Choroid plexus epithelial cell (primary cell): Measurements from ENCODE around the gene TANC2.

Experiments
- DNase-seq: peaks from one replicate; pipeline ENCODE4 v3.0.0-alpha.2; 2010; ENCODE audit warnings: low read depth
- H3K4me3 ChIP-seq: 2 replicates; pipeline ENCODE4 v1.5.1; 2011; ENCODE audit warnings: low read depth, mild to moderate bottlenecking, control low read depth, low read length, moderate library complexity
- TF ChIP-seq, protein P1 (sequence below): conservative IDR thresholded peaks from 2 replicates; pipeline ENCODE4 v1.5.1; 2011; ENCODE audit warnings: low read depth, mild to moderate bottlenecking, control low read depth, inconsistent platforms, low read length, moderate library complexity

TANC2 gene

DNA sequence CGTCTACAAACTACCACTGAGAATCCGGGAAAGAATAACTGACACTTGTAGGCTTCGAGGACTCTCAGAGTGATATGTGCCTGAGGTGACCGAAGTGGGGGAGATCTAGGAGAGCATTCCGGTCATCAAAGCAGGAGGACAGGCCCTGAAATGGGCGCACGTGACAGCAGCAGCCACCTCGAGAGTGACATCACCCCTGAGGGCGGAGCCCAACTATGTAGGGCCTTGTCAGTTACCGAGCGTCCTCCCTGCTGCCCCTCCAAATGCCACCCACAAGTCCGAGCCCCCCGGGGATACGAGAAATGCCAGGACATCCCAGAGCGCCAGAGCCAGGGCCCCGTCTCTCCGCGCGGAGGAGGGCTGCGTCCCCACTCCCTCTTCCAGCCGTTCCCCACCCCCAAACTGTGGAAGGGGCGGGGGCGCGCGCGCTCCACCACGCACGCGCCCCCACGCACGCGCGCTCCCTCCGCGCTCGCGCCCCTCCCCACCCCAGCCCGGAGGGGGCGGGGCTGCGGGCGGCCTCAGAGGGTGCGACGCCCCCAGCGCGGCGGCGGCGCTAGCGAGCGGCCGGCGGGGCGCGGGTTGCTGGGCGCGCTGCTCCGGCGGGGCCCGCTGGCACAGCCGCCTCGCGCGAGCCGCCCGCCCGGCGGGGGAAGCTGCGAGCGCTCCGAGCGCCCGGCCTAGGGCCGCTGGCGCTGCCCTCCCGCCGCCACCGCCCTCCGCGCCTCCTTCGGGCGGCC lies at the start of gene TANC2:
Gene TANC2 (plus strand): TSS at position 550 of the 740 bp plus-strand sequence. CDS start 43,325 bp downstream, outside the sequence.
- DNase-seq, result peak; percentile 86
- peak within 1 kb of the TSS; percentile 87 for H3K4me3 ChIP-seq
- TF ChIP-seq, protein P1, sequence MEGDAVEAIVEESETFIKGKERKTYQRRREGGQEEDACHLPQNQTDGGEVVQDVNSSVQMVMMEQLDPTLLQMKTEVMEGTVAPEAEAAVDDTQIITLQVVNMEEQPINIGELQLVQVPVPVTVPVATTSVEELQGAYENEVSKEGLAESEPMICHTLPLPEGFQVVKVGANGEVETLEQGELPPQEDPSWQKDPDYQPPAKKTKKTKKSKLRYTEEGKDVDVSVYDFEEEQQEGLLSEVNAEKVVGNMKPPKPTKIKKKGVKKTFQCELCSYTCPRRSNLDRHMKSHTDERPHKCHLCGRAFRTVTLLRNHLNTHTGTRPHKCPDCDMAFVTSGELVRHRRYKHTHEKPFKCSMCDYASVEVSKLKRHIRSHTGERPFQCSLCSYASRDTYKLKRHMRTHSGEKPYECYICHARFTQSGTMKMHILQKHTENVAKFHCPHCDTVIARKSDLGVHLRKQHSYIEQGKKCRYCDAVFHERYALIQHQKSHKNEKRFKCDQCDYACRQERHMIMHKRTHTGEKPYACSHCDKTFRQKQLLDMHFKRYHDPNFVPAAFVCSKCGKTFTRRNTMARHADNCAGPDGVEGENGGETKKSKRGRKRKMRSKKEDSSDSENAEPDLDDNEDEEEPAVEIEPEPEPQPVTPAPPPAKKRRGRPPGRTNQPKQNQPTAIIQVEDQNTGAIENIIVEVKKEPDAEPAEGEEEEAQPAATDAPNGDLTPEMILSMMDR, result no peak

DNA sequence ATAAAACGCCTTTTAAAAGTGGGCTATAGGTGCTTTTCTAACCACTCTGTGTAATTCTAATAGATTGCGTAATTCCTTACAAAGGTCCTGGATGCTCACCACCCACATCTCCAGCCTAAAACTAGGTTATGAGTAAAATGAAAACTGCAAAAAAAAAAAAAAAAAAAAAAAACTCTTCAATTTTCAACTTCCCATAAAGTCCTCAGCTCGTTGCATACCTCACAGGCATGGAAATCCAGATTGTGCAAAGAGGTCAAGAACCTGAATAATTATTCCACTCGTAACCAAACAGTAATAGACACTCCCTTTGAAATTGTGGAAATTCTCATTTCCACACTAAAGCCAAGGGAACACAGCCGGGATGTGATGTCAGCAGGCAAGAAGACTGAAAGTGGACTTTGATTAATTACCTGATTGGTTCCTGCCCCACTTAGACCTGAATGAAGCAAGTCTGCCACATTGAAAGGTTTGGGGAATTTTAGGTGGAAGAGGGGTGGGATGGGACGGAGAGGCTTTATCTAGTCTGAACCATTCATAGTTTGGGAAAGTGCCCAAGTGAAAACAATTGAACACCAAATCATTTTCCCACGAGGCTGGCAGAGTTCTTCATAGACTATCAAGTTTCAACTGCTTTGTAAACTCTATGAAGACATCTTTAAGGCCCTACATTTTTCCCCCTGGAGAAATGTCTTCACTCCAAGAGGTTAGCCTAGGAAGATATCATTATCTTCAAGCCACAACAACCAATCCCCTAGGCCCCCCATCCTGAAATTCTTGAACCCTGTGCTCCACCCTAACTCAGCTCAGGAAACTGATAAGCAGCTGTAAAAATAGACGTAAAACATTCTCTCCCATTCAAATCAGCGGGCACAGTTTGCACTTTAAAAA lies 49.1 kb upstream of the TANC2 start:
- no peak overlapping the region for H3K4me3 ChIP-seq
- TF ChIP-seq, protein P1, result no peak
- DNase-seq, result peak; percentile 57

DNA sequence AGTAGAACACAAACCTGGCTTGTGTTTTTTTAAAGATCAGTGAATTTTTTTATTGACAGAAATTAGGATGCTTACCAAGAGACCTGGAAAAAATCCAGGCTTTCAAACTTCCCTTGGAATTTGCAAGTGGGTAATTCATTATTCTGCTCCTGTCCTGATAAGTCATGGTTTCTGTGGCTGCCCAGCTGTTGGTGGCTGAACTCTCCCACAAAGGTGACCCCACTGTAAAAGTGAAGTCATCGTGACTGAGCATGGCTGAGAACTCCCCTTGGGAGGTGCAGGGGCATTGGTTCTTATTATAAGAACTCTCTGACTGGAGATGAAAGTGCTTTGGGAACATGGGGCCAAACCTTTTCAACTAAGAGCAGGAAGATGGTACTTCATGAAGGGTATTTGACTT lies 46.6 kb upstream of the TANC2 start:
- peak; percentile 60 for DNase-seq
- no peak overlapping the region for H3K4me3 ChIP-seq
- TF ChIP-seq, protein P1, result no peak

DNA sequence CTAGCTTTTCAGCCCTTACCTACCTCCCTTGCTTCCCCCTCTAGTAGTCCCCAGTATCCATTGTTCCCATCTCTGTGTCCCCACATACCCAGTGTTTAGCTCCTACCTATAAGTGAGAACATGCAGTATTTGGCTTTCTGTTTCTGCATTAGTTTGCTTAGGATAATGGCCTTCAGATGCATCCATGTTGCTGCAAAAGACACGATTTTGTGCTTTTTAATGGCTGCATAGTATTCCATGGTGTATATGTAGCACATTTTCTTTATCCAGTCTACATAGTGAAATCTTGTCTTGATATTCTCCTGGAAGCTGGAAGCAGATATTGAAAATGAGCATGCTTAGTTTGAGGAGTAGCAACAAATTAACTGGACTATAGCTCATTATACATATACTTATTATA lies 45.7 kb upstream of the TANC2 start:
- DNase-seq, result no peak
- TF ChIP-seq, protein P1, result no peak
- H3K4me3 ChIP-seq, result no peak overlapping the region

DNA sequence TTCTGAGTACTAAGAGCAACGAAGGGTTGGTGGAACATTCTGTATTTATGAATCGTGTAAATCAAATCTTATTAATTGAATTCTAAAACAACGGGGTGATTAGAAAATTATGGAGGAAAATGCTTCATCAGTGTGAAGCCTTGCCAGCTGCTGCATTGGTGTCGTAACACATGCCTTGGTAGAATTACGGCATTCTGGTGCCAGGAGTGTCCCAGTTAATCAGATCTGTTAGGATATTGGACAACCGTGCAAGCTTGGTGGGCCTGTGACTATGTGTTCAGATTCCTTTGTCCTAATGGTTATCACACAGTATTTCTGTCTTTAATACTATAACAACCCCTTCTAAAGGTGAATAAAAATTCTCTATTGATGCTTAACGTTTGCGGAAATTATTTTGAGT lies 44.2 kb upstream of the TANC2 start:
- TF ChIP-seq, protein P1, result no peak
- H3K4me3 ChIP-seq, result no peak overlapping the region
- DNase-seq, result no peak

DNA sequence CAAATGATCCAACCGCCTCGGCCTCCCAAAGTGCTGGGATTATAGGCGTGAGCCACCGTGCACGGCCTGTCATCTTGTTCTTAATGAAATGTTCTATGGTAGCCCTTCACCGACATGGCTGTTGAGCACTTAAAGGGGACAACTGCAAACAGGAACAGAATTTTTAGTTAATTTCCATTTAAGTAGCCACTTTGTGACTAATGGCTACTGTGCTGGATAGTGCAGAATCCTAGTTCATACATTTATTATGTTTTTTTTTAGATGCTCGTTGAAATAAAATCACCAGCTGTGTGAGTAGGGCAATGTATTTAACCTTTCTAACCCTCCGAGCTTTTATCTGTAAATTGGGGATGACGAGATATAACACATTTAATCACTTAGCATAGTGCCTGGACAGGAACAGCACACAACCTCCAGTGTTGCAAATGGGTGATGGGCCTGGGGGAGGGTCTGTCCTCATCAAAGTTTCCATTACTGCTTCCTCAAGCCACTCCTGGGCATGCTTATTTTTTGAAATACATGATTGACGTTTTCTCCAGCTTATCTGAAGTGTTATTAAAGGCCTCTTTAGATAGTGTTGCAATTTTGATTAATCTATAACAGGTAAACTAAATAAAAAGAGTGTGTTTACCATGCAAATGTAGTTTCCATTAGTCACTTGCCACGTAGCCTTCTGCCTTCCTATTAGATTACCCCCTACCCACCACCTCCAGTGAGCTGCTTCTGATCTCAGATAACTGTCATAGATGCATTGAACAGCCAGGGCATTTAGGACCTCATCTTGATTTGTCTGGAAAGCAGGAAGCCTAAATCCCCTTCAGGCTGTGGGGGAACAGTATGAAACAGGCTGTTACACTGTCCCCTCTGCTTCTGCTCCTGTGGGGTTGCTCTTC lies 42.5 kb upstream of the TANC2 start:
- DNase-seq, result no peak
- no peak overlapping the region for H3K4me3 ChIP-seq
- TF ChIP-seq, protein P1, result no peak
